ENCODE data around the gene NAV3. TPM values are rescaled to one million over a fixed set of nuclear protein-coding genes. Genes with fewer than 3 reads are reported as not detected.
A peak's percentile ranks its signal among the peaks of the same experiment; 100 is the strongest.

NAV3 gene
- total and polyA plus RNA-seq, 2 donors (not counting 1 experiment from before 2014, with no cell fraction given) = not detected

DNA sequence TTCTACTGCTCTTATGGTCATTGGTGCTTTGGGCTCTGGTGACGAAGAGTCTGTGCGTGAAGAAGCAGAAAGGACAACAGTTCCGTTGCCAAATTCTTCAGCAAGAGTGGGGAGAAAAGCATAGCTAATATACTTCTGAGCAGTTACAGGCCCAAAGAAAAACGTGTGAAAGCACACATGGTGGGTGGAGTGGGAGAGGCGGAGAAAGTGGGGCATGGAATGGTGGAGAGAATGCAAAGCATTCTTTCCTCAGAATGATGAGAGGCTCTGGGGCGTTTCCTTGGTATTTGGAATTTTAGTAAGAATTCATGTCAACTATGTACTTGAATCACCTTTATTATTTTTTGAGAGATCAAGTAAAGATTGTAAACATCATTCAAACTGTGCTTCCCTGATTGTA, 396.1 kb downstream of the NAV3 start:
- Histone ChIP-seq H2AFZ (ENCODE audit: insufficient read depth, low read depth, low read length, poor library complexity, severe bottlenecking) (no peak overlapping the region), H3K27me3 (replicated peaks in 1 of 4; ENCODE audit: control extremely low read depth in 1 of 4, control insufficient read depth in 3 of 4, insufficient read depth in 4 of 4, low read length in 3 of 4) (no peaks in the 10 kb centered on the region), H3K4me1 (ENCODE audit: control insufficient read depth in 2 of 2, insufficient read depth in 2 of 2, low read length in 2 of 2) (no peaks in the 10 kb centered on the region), H4K20me1 (ENCODE audit: control insufficient read depth, insufficient read depth, low read length, poor library complexity, severe bottlenecking) (no peaks in the 10 kb centered on the region), H3K27ac (ENCODE audit: low read length in 2 of 2) (no peak overlapping the region), H3K9me3 (ENCODE audit: control extremely low read depth in 1 of 3, control insufficient read depth in 2 of 3, insufficient read depth in 1 of 3, low read length in 2 of 3) (no peaks in the 10 kb centered on the region), H3K4me3 (ENCODE audit: control extremely low read depth in 1 of 5, extremely low read depth in 1 of 5, insufficient read depth in 1 of 5, low read depth in 2 of 5, low read length in 4 of 5) (no peak overlapping the region), H3K4me2 (replicated peaks; ENCODE audit: low read depth, low read length, poor library complexity, severe bottlenecking) (no peak overlapping the region), H3K36me3 (replicated peaks in 1 of 2; ENCODE audit: control extremely low read depth in 1 of 2, control insufficient read depth in 1 of 2, extremely low read depth in 1 of 2, insufficient read depth in 2 of 2, low read length in 1 of 2) (no peaks in the 10 kb centered on the region), H3K9ac (ENCODE audit: low read length) (no peak overlapping the region), H3K79me2 (ENCODE audit: control insufficient read depth, insufficient read depth, low read length) (no peaks in the 10 kb centered on the region)
- H3K4me1 Mint-ChIP-seq = no peaks in the 10 kb centered on the region
- WGBS (ENCODE audit: insufficient coverage) = 93% methylated on average over 4 of the region's 6 CpGs
- H3K9me3 Mint-ChIP-seq (ENCODE audit: insufficient read depth) = no peaks in the 10 kb centered on the region
- H3K27ac Mint-ChIP-seq = no peak overlapping the region
- CTCF ChIA-PET = no interaction called here
- no peak for TF ChIP-seq EZH2 (IDR thresholded peaks at IDR 0.05; ENCODE audit: borderline replicate concordance, insufficient read depth, low read depth, low read length, poor library complexity, severe bottlenecking)
- TF ChIP-seq, protein P1, sequence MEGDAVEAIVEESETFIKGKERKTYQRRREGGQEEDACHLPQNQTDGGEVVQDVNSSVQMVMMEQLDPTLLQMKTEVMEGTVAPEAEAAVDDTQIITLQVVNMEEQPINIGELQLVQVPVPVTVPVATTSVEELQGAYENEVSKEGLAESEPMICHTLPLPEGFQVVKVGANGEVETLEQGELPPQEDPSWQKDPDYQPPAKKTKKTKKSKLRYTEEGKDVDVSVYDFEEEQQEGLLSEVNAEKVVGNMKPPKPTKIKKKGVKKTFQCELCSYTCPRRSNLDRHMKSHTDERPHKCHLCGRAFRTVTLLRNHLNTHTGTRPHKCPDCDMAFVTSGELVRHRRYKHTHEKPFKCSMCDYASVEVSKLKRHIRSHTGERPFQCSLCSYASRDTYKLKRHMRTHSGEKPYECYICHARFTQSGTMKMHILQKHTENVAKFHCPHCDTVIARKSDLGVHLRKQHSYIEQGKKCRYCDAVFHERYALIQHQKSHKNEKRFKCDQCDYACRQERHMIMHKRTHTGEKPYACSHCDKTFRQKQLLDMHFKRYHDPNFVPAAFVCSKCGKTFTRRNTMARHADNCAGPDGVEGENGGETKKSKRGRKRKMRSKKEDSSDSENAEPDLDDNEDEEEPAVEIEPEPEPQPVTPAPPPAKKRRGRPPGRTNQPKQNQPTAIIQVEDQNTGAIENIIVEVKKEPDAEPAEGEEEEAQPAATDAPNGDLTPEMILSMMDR (IDR thresholded peaks at IDR 0.05) = no peak
- no peak overlapping the region for H3K4me3 Mint-ChIP-seq
- POLR2A ChIA-PET = no interaction called here
- ATAC-seq (ENCODE audit: low read depth) (no peak), DNase-seq (no peak)
- no peaks in the 10 kb centered on the region for H3K27me3 Mint-ChIP-seq
- intact Hi-C loops (cut with micrococcal nuclease) = no loop called here

DNA sequence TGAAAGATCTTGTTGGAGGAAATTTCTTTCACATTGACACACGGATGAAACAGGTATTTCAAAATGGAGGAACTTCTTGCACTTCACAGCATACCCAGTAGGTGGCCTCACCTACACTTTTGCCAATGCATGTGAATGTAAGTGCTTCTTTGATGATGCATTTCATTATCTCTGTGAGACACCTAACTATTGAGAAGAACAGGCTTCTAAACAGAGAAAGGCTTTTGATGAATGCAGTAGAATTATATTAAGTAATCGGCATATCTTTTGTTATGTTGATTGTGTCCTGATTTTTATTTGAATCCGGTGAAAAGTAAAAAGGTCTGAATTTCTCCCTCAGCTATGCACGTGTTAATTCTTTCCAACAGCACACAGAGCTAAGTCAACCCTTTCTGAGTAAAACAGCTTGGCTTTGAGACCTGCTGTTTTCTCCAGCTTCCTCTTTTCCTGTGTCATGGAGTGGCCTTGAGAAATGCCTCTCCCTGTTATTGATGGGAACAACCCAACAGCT, 399.0 kb downstream of the NAV3 start:
- intact Hi-C loops (cut with micrococcal nuclease) = no loop called here
- Histone ChIP-seq H3K4me1 (ENCODE audit: control insufficient read depth in 2 of 2, insufficient read depth in 2 of 2, low read length in 2 of 2) (no peaks in the 10 kb centered on the region), H3K36me3 (replicated peaks in 1 of 2; ENCODE audit: control extremely low read depth in 1 of 2, control insufficient read depth in 1 of 2, extremely low read depth in 1 of 2, insufficient read depth in 2 of 2, low read length in 1 of 2) (no peaks in the 10 kb centered on the region), H3K4me3 (ENCODE audit: control extremely low read depth in 1 of 5, extremely low read depth in 1 of 5, insufficient read depth in 1 of 5, low read depth in 2 of 5, low read length in 4 of 5) (no peak overlapping the region), H3K79me2 (ENCODE audit: control insufficient read depth, insufficient read depth, low read length) (no peaks in the 10 kb centered on the region), H3K27me3 (replicated peaks in 1 of 4; ENCODE audit: control extremely low read depth in 1 of 4, control insufficient read depth in 3 of 4, insufficient read depth in 4 of 4, low read length in 3 of 4) (no peaks in the 10 kb centered on the region), H2AFZ (ENCODE audit: insufficient read depth, low read depth, low read length, poor library complexity, severe bottlenecking) (peak overlapping the region; percentile 40), H3K4me2 (replicated peaks; ENCODE audit: low read depth, low read length, poor library complexity, severe bottlenecking) (no peak overlapping the region), H3K9me3 (ENCODE audit: control extremely low read depth in 1 of 3, control insufficient read depth in 2 of 3, insufficient read depth in 1 of 3, low read length in 2 of 3) (no peaks in the 10 kb centered on the region), H3K27ac (ENCODE audit: low read length in 2 of 2) (no peak overlapping the region), H4K20me1 (ENCODE audit: control insufficient read depth, insufficient read depth, low read length, poor library complexity, severe bottlenecking) (no peaks in the 10 kb centered on the region), H3K9ac (ENCODE audit: low read length) (no peak overlapping the region)
- H3K27me3 Mint-ChIP-seq = no peaks in the 10 kb centered on the region
- TF ChIP-seq, protein P1 (IDR thresholded peaks at IDR 0.05) = peak; percentile 68
- no peak for TF ChIP-seq EZH2 (IDR thresholded peaks at IDR 0.05; ENCODE audit: borderline replicate concordance, insufficient read depth, low read depth, low read length, poor library complexity, severe bottlenecking)
- no peak overlapping the region for H3K4me3 Mint-ChIP-seq
- peak; percentile 32 for DNase-seq
- WGBS (ENCODE audit: insufficient coverage) = no CpG with 5 or more reads among the region's 4 CpGs
- ChIA-PET POLR2A (no interaction called here), CTCF (no interaction called here)
- H3K4me1 Mint-ChIP-seq = no peaks in the 10 kb centered on the region
- no peaks in the 10 kb centered on the region for H3K9me3 Mint-ChIP-seq (ENCODE audit: insufficient read depth)
- ATAC-seq (ENCODE audit: low read depth) = no peak
- no peak overlapping the region for H3K27ac Mint-ChIP-seq
